Stimulated activated CD4-positive, alpha-beta T cell treated with anti-CD3 and anti-CD28 coated beads, Interleukin-1b, Interleukin-23, amount 100 ng/mL, for 4 hours (primary cell): ENCODE results near the gene SLC35F6.

Experiments
- DNase-seq, 2 donors: peaks; one replicate each; pipeline ENCODE4 v3.0.0-alpha.2; 2020; ENCODE audit warnings: low read depth in 2 of 2

Gene SLC35F6, protein sequence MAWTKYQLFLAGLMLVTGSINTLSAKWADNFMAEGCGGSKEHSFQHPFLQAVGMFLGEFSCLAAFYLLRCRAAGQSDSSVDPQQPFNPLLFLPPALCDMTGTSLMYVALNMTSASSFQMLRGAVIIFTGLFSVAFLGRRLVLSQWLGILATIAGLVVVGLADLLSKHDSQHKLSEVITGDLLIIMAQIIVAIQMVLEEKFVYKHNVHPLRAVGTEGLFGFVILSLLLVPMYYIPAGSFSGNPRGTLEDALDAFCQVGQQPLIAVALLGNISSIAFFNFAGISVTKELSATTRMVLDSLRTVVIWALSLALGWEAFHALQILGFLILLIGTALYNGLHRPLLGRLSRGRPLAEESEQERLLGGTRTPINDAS

DNA sequence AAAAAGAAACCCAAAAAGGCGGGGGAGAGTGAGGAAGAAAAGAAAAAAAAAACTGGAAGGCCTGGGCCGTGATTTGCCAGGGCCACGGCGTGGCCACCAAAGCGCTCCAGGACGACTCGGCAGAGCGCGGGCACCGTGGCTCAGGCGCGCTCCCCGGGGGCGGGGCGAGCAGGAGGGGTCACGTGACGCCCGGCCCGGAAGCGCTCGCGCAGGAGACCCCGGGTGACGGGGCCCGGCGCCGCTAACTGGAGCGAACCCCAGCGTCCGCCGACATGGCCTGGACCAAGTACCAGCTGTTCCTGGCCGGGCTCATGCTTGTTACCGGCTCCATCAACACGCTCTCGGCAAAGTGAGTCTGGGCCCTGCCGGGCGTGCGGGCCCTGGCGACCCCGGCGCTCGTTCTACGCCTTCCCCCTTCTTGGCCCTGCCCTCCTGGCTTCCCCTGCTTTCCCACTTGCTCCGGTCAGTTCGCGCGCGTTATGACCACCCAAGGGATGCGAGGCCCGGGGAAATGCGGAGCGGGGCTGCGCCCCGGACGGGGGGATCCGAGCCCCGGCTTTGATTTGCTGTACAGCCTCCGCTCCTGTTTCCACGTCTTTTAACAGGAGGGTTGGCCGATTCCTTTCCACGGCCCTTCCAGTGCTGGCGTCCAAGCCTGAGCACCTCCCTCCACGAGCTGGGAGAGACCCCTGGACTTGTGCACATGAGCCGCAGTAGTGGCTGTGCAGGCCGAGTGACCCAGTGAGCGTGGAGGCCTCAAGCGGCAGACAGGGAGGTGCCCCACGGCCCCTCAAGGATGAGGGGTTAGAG lies at the start of gene SLC35F6:
SLC35F6 (plus strand) TSS at position 207 of the 810 bp plus-strand sequence; CDS start at position 273, 66 bp downstream.
- DNase-seq = peak; percentile 72 to 85

DNA sequence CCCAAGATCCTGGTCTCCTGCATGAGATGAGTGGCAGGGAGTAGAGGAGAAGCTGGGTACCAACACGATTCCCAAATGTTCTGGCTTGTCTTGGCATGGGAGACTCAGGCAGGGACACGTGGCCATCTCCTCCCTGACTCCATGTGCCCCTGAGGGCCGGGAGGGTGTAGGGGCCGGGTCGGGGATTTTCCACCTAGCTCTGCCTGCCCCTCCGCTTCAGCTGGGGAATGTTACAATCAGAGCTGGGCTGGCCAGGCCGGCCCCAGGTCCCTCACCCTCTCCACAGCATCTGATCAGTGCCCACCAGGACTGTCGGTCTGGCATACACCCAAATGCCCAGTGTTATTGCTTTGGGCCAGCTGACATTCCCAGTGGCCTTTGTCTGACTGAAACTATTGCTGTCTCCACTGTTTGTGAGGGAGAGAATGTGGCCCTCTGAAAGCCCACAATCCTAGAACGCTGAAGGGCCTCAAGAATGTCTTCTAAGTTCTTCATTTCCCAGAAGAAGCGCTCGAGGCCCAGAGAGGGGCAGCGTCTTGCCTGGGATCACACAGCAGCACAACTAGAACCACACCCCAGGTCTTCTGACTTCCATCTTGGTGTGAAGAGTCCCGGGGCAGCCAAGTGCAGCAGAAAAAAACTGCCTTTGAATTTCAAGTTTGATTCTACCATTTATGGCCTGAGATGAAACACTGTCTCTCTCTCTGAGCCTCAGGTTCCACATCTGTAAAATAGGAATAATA lies 48.4 kb upstream of the SLC35F6 start:
- no peak for DNase-seq

DNA sequence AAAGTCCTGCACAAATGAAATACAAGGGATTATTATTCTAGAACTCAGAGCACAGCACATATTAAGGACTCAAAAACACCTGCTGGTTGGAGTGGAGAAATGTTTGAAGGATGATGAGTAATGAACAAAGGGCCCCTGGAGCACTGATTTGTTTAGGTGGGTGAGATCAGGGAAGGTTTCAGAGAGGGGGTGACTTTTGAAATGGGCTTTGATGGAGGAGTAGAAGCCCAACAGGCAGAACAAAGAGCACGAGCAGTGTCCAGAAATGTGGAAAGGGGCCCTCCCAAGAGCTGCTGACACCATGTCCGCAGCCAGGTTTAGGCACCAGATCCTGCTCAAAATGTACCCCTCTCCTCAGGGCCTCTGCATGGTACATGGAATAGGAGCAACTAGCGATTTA lies 47.7 kb upstream of the SLC35F6 start:
- no peak for DNase-seq

DNA sequence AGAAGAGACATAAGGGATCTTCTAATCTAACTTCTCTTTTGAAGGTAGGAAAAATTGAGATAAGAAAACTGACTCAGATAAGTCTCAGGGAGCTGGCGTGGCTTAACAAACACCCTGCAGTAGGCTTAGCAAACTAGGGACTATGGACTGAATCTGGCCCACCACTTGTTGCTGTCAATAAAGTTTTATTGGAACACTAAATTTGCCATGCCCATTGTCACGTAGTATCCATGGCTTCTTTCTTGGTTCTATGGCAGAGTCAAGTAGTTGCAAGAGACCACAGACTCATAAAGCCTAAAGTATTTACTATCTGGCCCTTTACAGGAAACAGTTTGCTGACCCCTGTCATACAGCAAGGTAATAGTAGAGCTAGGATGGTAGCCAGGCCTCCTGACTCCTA lies 47.3 kb upstream of the SLC35F6 start:
- DNase-seq = no peak

DNA sequence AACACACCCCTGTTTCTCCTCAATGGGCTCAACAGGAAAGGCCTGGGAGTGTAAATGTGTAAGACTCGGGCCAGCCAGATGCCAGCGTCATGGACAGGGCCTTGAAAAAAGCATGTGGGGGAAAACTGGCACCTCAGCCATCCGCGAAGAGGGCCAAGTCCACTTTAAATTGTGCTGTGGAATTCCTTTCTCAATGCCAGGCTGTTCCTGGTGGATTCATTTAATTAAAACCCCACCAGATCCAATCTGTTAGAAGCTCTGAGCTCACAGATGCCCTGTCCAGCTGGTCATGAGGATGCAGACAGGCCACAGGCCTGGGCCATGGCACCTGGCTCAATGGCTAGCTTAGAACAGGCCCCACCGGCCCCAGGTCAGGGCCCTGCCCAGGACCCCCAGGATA lies 46.7 kb upstream of the SLC35F6 start:
- no peak for DNase-seq

DNA sequence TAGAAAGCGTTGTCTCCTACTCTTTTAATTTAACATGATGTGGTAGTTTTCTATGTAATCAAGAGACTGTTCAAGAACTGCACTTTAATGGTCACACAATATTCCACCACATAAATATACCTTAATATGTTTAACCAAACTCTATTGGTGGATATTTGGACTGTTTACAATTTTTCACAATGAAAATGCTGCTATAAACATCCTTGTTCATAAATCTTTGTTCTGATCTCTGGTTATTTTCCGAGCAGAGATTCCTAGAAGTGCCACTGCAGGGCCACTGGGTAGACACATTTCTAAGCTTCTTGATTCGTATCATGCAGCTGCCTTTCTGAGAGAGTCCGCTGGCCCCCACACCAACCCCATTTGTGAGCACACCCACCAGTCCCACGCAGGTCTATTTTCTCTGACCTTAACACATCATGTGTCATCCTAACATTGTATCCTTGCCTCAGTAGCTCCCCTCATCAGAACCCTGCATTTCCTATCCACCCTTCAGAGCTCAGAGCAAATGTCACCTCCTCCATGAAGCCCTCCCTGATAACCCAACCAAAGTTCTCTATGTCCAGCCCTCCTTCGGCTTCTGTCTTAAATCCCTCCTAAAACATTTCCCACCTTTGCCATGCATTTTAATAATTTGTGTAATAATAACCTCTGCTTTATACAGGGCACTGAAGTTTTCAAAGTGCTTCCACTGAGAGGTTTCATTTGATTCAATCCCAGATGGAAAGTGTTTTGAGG lies 45.0 kb upstream of the SLC35F6 start:
- no peak for DNase-seq

DNA sequence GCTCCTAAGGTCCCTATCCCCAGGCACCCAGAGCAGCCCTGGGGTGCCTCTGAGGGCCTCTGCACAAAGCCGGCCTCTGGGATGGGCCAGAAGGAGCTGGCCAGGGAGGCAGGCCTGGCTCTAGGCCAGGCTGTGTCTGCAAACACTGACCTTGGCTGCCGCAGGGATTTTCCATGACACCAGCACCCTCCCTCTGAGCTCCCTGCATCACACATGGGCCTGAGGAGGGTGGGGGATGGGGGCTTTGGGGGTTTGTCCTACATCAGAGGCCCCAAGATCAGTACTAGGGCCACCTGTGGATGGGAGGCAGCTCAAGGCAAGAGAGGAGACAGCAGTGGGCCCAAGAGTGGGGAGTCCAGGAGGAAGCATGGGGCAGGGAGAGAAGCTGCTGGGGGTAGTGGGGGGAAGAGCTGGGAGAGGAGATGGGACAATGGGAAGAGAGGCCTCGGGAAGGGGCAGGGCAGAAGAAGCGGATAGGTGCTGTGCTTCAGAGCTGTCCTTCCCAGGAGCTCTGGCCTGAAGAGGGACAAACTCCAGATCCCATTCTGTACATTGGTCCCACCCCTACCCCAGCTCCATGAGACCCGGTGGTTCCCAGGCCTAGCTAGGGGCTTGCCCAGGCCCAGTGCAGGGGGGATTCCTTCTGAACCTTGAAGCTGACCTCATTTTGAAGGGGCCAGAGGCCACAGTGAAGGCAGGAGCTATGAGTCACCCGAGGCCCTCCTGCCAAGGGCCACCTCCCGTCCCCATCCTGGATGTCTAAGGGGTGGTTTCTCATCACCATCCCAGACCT lies 43.6 kb upstream of the SLC35F6 start:
- DNase-seq = no peak

DNA sequence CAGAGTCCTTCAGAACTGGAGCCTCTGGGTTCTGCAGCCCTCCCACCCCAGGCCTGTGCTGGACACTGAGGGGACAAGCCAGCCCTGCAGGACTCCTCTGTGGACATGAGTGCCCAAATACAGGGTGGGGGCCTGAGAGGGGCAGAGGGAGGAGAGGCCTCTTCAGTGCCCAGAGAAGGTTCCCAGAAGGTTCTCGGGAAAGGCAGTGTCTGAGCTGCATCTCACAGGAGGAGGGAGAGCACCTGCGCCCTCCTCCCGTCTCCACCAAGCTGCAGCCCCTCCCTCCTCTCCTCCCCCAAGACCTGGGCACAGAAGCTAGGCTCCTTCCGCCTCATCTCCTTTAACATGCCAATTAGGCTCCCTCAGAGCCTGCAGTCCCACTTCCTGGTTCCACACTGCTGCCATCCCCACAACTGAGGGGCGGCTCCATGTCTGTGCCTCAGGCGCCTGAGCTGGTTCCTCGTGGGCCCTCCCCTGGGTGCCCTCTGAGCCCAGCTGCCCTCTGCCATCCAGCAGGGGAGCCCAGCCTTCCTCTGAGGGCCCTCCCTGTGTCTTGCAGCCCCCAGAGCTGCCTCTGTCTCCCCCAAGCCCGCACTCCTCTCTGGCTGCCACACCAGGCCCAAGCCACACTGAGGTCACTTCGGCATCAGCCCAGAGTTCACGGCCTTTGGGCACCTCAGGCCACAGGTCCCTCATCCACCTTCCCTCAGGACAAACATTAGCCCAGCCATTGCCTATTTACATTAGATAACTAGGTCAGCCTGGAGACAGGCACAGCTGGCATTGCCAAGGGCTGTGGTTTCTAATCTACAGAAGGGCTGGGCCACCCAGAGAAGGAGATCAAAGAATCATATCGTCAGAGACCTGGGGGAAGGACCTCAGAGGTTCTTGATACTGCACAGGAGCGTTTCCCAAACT lies 42.7 kb upstream of the SLC35F6 start:
- no peak for DNase-seq

DNA sequence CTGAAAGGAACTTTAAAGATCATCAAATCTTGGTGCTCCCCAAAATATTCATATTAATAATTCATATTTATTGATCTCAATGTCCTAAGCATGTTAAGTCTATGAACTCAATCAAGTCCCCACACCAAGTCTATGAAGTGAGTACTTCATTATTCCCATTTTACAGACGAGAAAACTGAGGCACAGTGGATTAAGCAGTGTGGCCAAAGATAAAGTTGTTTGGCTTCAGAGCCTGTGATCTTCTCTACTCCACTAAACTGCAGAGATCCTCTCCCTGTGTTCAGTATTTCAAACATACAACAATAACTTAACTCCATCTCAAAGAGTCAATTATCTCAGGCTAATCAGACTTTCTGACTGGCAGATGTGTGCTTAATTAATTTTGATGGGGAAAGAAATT lies 41.8 kb upstream of the SLC35F6 start:
- no peak for DNase-seq

DNA sequence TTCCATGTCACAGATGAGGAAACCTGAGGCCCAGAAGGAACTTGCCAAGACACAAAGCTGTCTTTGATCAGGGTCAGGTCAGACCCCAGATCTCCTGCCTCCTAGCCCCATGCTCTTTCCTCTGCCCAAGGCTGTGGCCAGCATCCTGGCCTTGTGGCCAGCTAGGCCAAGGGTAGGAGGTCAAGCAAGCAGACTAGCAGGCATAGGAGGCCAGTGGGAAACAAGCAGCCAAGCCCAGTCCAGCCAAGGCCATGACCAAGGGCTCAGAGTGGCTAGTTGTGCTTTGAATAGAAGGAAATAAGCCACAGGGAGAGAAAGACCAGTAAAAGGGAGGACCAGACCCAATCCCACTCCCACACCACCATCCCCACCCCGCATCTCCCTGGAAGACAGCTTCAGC lies 41.2 kb upstream of the SLC35F6 start:
- DNase-seq = no peak

DNA sequence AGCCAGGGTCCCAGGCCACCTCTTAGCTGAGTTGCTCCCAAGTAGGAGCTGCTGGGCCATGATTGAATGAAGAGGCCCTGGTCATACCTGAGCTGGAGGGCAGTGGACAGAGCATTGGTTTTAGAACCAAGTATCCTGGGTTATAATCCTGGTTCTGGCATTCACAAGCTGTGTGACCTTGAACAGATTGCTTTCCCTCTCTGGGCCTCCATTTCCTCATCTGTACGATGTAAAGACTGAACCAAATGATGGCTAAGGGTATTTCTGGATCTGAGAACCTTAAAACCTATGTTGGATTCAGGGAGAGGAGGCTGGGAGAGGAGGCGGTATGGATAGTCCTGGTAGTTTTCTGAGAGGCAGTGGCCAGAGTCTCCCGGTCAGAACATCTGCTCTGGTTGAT lies 40.6 kb upstream of the SLC35F6 start:
- DNase-seq = no peak

DNA sequence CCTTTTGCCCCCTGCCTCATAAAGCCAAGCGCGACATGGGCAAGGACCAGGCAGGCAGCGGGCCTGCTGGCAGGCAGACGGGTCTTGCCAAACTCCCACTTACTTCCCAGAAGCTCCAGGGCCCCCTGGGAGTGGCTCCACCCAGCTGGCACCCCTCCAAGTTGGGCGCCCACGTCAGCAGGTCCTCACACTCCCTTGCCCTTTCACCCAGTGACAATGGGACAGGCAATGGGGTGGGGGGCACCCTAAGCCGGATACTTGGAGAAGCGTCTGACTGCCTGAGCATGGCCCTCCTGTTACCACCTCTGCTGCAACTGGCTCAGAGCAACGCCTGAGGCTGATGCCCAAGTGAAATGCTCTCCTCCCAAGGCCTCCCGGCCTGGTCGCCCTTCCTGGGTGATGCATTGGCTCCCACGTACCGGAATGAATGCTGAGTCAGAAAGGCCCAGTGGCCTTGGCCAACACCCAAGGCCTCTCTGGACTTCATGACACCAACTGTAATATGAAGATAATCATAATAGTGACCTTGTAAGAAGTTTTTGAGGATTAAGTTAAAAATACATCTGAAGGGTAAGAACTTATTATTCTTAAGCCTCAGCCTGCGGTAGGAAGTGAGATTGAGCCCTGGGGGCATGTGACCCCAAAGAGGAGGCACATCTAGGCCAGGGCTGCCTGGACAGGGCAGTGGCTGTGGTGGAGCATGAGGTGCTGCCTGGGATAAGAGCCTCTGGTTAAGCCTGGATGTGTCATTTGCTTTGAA lies 39.9 kb upstream of the SLC35F6 start:
- DNase-seq = no peak

DNA sequence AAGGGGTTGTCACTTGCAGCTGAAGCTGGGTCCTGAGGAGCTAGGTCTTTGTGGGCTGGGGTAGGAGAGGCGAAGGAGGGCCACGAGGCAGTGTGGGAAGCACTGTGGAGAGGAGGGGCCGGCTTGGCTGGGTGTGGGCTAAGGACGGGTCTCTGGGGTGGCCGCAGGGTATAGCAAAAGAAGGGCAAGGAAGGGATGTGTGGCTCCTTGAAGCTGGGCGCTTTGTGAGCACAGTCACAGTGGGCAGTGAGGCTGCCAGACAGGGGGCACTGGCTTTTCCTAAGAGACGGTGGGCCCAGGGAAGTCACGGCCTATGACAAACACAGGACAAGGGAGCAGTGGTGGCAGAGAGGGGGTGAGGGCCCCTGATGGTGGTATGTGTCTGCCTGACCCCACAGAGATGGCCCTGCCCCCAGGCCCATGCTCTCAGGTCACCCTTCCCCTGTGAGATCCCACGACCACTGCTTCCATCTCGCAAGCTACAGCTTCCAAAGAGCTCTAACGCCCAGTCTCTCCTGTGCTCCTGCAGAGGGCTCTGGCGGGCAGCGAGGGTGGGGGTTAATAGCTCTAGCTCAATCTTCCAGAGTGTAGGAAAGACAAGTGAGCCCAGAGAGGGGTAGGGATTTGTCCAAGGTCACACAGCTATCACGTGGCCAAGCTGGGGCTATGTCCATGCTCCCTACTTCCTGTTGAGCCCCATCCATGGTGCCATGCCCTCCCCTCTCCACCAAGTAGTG lies 39.1 kb upstream of the SLC35F6 start:
- no peak for DNase-seq

DNA sequence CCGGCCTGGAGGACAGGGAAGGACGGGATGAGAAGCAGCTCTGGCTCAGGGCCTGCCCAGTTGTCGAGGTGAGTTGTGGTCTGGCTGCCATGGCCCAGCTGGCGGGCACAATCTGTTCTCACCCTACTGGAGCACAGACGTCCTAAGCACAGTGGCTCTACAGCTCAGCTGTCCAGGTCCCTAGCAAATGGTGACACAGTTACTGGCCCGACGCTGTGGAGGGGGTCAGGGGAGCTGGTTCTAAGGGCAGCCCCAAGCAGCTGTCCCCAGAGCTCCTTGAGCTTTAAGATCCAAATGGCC lies 38.6 kb upstream of the SLC35F6 start:
- DNase-seq = no peak

DNA sequence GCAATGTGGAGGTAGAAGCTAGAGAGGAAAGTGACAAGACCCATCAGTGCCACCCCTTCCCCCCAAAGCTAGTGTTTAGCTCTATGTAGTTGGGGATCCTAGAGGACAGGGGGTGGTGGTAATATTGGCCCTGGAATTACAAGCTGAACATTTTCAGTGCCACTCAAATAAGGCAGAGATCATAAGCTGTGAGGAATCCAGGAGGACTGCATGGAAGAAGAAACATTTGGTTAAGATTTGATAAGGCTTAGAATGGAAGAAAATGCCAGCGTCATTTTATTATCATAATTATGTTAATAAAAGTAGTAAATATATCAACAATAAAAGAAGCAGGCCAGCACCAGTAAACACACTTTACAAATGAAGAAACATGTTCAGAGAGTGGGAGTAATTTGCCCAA lies 37.9 kb upstream of the SLC35F6 start:
- DNase-seq = no peak

DNA sequence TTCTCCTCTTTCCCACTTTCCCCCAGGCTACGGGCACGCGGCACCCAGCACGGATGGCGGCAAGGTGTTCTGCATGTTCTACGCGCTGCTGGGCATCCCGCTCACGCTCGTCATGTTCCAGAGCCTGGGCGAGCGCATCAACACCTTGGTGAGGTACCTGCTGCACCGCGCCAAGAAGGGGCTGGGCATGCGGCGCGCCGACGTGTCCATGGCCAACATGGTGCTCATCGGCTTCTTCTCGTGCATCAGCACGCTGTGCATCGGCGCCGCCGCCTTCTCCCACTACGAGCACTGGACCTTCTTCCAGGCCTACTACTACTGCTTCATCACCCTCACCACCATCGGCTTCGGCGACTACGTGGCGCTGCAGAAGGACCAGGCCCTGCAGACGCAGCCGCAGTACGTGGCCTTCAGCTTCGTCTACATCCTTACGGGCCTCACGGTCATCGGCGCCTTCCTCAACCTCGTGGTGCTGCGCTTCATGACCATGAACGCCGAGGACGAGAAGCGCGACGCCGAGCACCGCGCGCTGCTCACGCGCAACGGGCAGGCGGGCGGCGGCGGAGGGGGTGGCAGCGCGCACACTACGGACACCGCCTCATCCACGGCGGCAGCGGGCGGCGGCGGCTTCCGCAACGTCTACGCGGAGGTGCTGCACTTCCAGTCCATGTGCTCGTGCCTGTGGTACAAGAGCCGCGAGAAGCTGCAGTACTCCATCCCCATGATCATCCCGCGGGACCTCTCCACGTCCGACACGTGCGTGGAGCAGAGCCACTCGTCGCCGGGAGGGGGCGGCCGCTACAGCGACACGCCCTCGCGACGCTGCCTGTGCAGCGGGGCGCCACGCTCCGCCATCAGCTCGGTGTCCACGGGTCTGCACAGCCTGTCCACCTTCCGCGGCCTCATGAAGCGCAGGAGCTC lies 36.2 kb upstream of the SLC35F6 start:
- DNase-seq = peak in 1 of 2 donors; percentile 12

DNA sequence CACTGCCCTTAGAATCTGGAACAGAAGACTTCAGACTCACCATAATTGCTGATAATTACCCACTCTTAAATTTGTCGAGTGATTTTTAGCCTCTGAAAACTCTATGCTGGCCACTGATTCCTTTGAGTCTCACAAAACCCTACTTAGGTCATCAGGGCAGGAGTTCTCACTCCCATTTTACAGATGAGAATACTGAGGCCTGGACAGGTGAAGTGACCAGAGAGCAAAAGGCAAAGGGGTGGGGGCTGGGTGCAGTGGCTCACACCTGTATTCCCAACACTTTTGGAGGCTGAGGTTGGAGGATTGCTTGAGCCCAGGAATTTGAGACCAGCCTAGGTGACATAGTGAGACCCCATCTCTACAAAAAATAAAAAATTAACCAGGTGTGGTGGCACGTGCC lies 34.8 kb upstream of the SLC35F6 start:
- DNase-seq = no peak
